ENCODE data around the gene GRWD1.

GRWD1 gene

DNA sequence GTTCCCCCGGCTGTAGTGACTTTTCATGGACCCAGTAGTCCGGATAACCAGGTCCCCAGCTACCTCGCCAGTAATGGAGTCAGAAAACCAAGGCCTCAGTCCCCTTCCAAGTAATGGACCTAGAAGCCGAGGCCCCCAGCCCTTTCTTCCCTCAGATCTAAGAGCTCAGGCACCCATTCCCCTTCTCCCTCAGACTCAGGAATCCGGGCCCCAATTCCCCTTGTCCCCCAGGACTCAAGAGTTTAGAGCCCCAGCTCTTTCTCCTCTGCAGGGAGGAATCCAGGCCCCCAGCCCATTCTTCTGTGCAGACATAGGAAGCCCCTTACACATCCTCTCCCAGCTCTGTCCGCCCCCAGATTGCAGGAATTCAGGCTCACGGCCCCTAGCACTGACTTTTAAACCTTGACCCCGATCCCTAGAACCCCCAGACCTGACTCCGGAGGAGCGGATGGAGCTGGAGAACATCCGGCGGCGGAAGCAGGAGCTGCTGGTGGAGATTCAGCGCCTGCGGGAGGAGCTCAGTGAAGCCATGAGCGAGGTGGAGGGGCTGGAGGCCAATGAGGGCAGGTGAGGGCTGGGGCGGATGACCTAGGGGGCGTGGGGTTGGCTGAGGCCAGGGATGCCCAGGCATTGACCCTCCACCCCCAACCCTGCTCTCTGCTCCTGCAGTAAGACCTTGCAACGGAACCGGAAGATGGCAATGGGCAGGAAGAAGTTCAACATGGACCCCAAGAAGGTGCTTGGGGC, 24.3 kb downstream of the GRWD1 start:
- no peak for TF ChIP-seq CTCF (IDR thresholded peaks at IDR 0.05; ENCODE audit: low read depth, low read length)
- H3K4me3 ChIP-seq (ENCODE audit: low read depth, low read length), result peak overlapping the region; percentile 88

- H3K4me3 ChIP-seq (ENCODE audit: low read depth, low read length), result no peak overlapping the region
- TF ChIP-seq CTCF (IDR thresholded peaks at IDR 0.05; ENCODE audit: low read depth, low read length), result no peak
These were observed 25.1 kb downstream of the GRWD1 start for GRCh38 chr19:48470856-48471255.

DNA sequence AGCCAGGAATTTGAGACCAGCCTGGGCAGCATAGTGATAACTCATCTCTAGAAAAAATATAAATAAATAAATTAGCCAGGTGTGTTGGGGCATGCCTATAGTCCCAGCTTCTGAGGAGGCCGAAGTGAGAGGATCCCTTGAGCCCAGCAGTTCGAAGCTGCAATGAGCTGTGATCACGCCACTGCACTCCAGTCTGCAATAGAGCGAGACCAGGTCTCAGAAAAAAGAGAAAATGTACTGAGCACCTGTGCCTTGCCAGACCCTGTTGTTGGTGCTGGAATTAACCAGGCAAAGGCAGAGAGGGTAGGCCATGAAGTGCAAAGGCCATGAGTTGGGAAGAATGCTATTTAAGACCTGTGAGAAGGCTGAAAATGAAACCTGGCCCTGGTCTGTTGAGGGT, 26.1 kb downstream of the GRWD1 start:
- H3K4me3 ChIP-seq (ENCODE audit: low read depth, low read length), result no peak overlapping the region
- no peak for TF ChIP-seq CTCF (IDR thresholded peaks at IDR 0.05; ENCODE audit: low read depth, low read length)

GRCh38 chr19:48473161-48473966, 27.6 kb downstream of the GRWD1 start:
- no peak overlapping the region for H3K4me3 ChIP-seq (ENCODE audit: low read depth, low read length)
- TF ChIP-seq CTCF (IDR thresholded peaks at IDR 0.05; ENCODE audit: low read depth, low read length), result no peak

GRCh38 chr19:48474084-48474592, 28.4 kb downstream of the GRWD1 start:
- H3K4me3 ChIP-seq (ENCODE audit: low read depth, low read length), result no peak overlapping the region
- no peak for TF ChIP-seq CTCF (IDR thresholded peaks at IDR 0.05; ENCODE audit: low read depth, low read length)

GRCh38 chr19:48475369-48476068, 29.7 kb downstream of the GRWD1 start:
- TF ChIP-seq CTCF (IDR thresholded peaks at IDR 0.05; ENCODE audit: low read depth, low read length), result no peak

More at GRCh38 chr19:48475369-48476068, 29.7 kb downstream of the GRWD1 start:
- H3K4me3 ChIP-seq (ENCODE audit: low read depth, low read length), result no peak overlapping the region
